ENCODE measurements around the gene ANKRD42.

Gene ANKRD42

GRCh38 chr11:83287631-83288030 lies 94.1 kb downstream of the ANKRD42 start:
- DNase-seq (ENCODE audit: low read depth in 2 of 2), result no peak

GRCh38 chr11:83292709-83293456 lies 99.4 kb downstream of the ANKRD42 start:
- DNase-seq (ENCODE audit: low read depth in 2 of 2), result no peak

GRCh38 chr11:83293457-83293774 lies 99.9 kb downstream of the ANKRD42 start:
- no peak for DNase-seq (ENCODE audit: low read depth in 2 of 2)

GRCh38 chr11:83294208-83294607 lies 100.7 kb downstream of the ANKRD42 start:
- no peak for DNase-seq (ENCODE audit: low read depth in 2 of 2)

Measured in stimulated activated CD8-positive, alpha-beta memory T cell treated with anti-CD3 and anti-CD28 coated beads, Interleukin-2, amount 100 ng/mL, for 1 hour (primary cell).